Measurements from ENCODE around the gene LTBR. TPM values are rescaled to one million over a fixed set of nuclear protein-coding genes. Genes with fewer than 3 reads are reported as not detected.

LTBR gene
- total RNA-seq: 100 to 1,000 TPM in 1 of 4 donors, 10 to 100 TPM in 3; 28.1 to 116 (median 83.5) TPM

GRCh38 chr12:6383572-6384498 is at the start of gene LTBR:
LTBR (plus strand) TSS chr12:6384162; CDS start chr12:6384359, 197 bp downstream.
- peak; percentile 60 to 76 for TF ChIP-seq POLR2A (IDR thresholded peaks at IDR 0.05)
- TF ChIP-seq CTCF (IDR thresholded peaks at IDR 0.05): peak in 3 of 4 experiments; percentile 16 to 26 (median 25)
- peaks cover 0 to 7% of the 10 kb centered on the region in 2 donors for H3K4me1 ChIP-seq
- intact Hi-C loops (cut with DNase I; ENCODE audit: low total_unique reads): no loop called here

DNA sequence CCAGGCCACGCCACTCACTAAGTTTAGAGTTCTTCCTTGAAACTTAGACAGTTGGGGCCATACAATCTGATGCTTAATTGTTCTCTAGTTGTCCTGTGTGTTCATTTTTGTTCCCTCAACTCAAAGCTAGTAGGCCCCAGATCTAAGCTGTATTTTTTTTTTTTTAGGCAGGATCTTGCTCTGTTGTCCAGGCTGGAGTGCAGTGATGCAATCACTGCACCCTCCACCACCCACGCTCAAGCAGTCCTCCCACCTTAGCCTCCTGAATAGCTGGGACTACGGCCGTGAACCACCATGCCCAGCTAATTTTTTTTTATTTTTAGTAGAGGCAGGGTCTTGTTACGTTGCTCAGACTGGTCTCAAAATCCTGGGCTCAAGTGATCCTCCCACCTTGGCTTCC is 49.6 kb upstream of the LTBR start:
- TF ChIP-seq POLR2A (IDR thresholded peaks at IDR 0.05): no peak
- TF ChIP-seq CTCF (IDR thresholded peaks at IDR 0.05): no peak
- peak overlapping the region in 1 of 2 donors; percentile 60 for H3K4me3 ChIP-seq
- intact Hi-C loops (cut with DNase I; ENCODE audit: low total_unique reads): loop anchor here (10.0 kb wide), 1 partner anchor 200 kb away; the partner anchor contains the start of gene GAPDH
- peaks cover 4 to 31% of the 10 kb centered on the region in 2 donors for H3K4me1 ChIP-seq
- H3K36me3 ChIP-seq: no peaks in the 10 kb centered on the region
- no peak for DNase-seq
- H3K27me3 ChIP-seq: no peaks in the 10 kb centered on the region
- H3K27ac ChIP-seq: peak overlapping the region; percentile 95 to 97
- no peaks in the 10 kb centered on the region for H3K9me3 ChIP-seq

More at GRCh38 chr12:6383572-6384498, at the start of gene LTBR:
- H3K9me3 ChIP-seq: no peaks in the 10 kb centered on the region
- no peaks in the 10 kb centered on the region for H3K27me3 ChIP-seq
- peak; percentile 96 to 97 for DNase-seq
- H3K27ac ChIP-seq: peak within 1 kb of the TSS; percentile 95 to 97
- H3K4me3 ChIP-seq: peak within 1 kb of the TSS; percentile 47 to 73
- H3K36me3 ChIP-seq: no peaks in the 10 kb centered on the region

DNA sequence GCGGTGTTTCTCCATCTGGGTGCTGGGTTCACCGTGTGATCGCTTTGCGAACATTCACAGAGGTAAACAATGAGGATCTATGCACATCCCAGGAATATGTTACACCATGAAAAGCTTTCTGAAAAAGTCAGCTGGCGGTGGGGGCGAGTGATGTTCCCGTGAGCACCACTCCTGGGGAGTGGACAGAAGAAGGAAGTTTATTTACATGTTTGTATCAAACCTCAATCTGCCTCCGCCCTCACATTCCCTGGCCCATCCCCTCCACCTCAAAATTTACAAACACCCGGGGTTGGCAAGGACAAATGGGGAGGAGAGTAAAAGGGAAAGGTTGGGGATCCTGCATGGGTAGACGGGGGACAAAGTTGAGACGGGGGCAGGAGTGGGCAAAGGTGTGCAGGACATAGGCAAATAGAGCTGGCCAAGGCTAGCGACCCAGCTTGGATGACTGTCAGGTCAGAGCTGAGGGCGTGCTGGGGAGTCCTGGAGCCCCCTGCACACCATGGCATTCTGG is 49.0 kb upstream of the LTBR start:
- peak overlapping the region; percentile 95 to 97 for H3K27ac ChIP-seq
- H3K4me3 ChIP-seq: peak overlapping the region; percentile 43 to 60
- intact Hi-C loops (cut with DNase I; ENCODE audit: low total_unique reads): loop anchor here (5.0 to 10.0 kb wide), 2 partner anchors 42 to 200 kb away; partner anchors contain the start of genes GAPDH and SCNN1A
- DNase-seq: peak; percentile 39 to 52
- H3K9me3 ChIP-seq: no peaks in the 10 kb centered on the region
- H3K4me1 ChIP-seq: peaks cover 4 to 31% of the 10 kb centered on the region in 2 donors
- no peaks in the 10 kb centered on the region for H3K27me3 ChIP-seq
- no peak for TF ChIP-seq CTCF (IDR thresholded peaks at IDR 0.05)
- no peak for TF ChIP-seq POLR2A (IDR thresholded peaks at IDR 0.05)
- no peaks in the 10 kb centered on the region for H3K36me3 ChIP-seq

DNA sequence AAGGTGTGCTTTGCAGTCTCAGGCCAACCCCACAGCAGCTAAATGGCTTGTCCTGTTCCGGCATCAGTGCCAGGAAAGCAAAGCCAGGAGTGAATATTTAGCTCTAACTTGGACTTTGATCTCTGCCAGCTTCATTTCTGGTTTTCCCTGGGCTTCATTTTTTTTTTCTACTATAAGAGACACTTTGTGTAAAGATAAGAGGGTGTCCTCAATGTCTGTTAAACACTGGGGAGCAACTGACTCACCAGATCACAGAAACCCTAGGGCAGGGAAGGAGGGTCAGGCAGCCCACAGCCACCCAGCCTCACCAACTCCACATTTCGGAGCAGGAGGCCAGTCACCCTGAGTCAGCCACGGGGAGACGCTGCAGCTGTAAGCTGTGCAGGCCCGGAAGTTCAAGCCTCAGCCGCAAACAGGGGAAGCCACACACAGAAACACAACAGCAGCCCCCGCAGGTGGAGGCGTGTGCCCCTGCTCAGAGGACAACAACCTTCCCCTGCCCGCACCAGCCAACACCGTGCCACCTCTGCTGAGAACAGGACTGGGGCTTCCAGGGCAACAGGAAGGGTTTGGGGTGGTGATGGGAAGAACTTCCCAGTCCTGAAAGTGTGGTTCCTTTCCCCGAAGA is 48.4 kb upstream of the LTBR start:
- no peaks in the 10 kb centered on the region for H3K36me3 ChIP-seq
- peak overlapping the region; percentile 95 to 97 for H3K27ac ChIP-seq
- H3K9me3 ChIP-seq: no peaks in the 10 kb centered on the region
- H3K27me3 ChIP-seq: no peaks in the 10 kb centered on the region
- TF ChIP-seq CTCF (IDR thresholded peaks at IDR 0.05): peak; percentile 35 to 69 (median 47)
- TF ChIP-seq POLR2A (IDR thresholded peaks at IDR 0.05): peak in 1 of 2 donors; percentile 13
- peaks cover 4 to 31% of the 10 kb centered on the region in 2 donors for H3K4me1 ChIP-seq
- intact Hi-C loops (cut with DNase I; ENCODE audit: low total_unique reads): loop anchor here (5.0 to 10.0 kb wide), 2 partner anchors 42 to 199 kb away; partner anchors contain the start of genes GAPDH and SCNN1A
- peak; percentile 76 to 77 for DNase-seq
- H3K4me3 ChIP-seq: peak overlapping the region; percentile 43 to 60

Data from uterus (tissue), 4 donors.